Body of pancreas (tissue), 4 donors: ENCODE measurements around the gene HOXA13. TPM values are rescaled to one million over a fixed set of nuclear protein-coding genes. Genes with fewer than 3 reads are reported as not detected.
A peak's percentile ranks its signal among the peaks of the same experiment; 100 is the strongest.

Experiments
- ATAC-seq: fragments of 150-250 bp; one replicate; pipeline ENCODE4 v1.9.1; 2016
- DNase-seq, 4 donors: peaks; one replicate each; pipeline ENCODE4 v3.0.0-alpha.2; 2019
- H3K27ac ChIP-seq, 4 donors: fragments of 200-600 bp; sonication (generic); 1 replicate in 3 of 4; 2 replicates in 1 of 4; pipeline versions ENCODE4 v1.5.1 to v1.6.1; 2016 to 2019; ENCODE audit warnings: mild to moderate bottlenecking in 1 of 4, mixed read lengths in 1 of 4, moderate library complexity in 1 of 4
- H3K27me3 ChIP-seq, 2 donors: fragments of 200-600 bp; sonication (generic); one replicate each; pipeline ENCODE4 v1.6.0; 2016; ENCODE audit warnings: mild to moderate bottlenecking in 1 of 2
- H3K36me3 ChIP-seq, 2 donors: fragments of 200-600 bp; sonication (generic); replicated peaks in 1 of 2; 2 replicates each; pipeline ENCODE4 v1.5.1; 2016; ENCODE audit warnings: low read depth in 2 of 2; ENCODE audit not compliant: insufficient read depth in 1 of 2
- H3K4me1 ChIP-seq: fragments of 200-600 bp; sonication (generic); one replicate; pipeline ENCODE4 v1.6.0; 2016
- H3K4me3 ChIP-seq, 2 donors: fragments of 200-600 bp; sonication (generic); 1 replicate in 1 of 2; 2 replicates in 1 of 2; pipeline ENCODE4 v1.5.1; 2016 to 2019
- H3K9me3 ChIP-seq, 3 donors: fragments of 200-600 bp; sonication (generic); 1 replicate in 2 of 3; 2 replicates in 1 of 3; pipeline ENCODE4 v1.5.1; 2016
- POLR2A ChIP-seq, 3 donors: fragments of 450-650 bp; IDR thresholded peaks; one replicate each; pipeline ENCODE4 v1.6.1; 2016; ENCODE audit warnings: antibody characterized with exemption in 3 of 3, mild to moderate bottlenecking in 2 of 3
- whole genome bisulfite sequencing, 2 donors: methylation state at CpG; one replicate each; pipeline ENCODE4 v1.1.5; 2017; 5-methylcytosine and 5-hydroxymethylcytosine counted together
- intact Hi-C: fragments of 100-400 bp; cut with DNase I; formaldehyde crosslinking; loops from one replicate; pipeline ENCODE4 v1.15.1; 2023
- total RNA-seq, 2 donors: library from RNA; depleted of rRNA; stranded (reverse); fragments of >200 nt; gene quantifications; one replicate each; pipeline ENCODE4 v1.1.0, GENCODE V29; 2016
- TF ChIP-seq, protein P1 (sequence below), 7 experiments: fragments of 450-650 bp in 4 of 7; fragments of 200-600 bp in 3 of 7; sonication (generic) in 3 of 7; IDR thresholded peaks; one replicate each; pipeline ENCODE4 v1.5.1; 2016 to 2019; ENCODE audit warnings: antibody characterized with exemption in 7 of 7

HOXA13 gene
- total RNA-seq, 2 donors from 2014 or later, result not detected

DNA sequence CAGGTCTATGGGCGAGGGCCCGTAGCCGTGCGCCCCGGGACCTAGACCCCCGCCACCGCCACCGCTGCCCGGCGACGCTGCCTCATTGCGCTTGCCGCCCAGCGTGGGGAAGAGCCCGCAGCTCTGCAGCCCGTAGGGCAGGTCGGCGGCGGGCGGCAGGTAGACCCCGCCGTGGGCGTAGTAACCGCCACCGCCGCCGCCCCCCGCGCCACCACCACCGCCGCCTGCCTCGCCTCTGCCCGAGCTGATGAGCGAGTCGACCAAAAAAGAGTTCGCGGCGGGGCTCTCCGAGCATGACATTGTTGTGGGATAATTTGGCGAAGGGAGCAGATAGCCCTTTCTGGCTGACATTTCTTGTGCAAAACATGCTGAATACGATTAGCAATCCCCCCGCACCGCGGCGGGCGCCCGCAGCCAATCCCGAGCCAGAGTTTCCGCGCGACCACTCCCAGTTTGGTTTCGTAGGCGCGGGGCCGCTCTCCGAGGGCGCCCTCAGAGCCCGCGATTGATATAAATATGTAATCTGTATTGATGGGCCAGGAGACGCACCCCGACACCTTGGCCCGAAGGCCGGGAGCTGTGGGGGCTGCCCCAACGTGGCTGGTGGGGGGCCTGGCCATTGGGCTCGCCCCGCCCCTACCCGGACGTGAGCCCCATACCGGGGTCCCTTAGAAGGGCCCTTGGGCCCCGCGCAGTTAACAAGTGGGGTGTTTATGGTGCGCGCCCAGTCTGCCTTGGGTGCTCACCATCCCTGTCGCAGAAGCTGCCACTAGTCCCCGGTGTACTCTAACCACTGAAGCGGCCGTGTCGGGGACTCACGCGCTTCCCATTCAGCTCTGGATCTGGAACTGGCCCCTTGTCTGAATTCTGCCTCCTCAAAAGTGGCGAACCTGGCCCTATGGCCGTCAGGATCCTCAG is 25.7 kb downstream of the HOXA13 start, which contains the start of gene HOXA10:
TSS of gene HOXA10 (minus strand) at position 365 of the 918 bp plus-strand sequence. CDS start at position 351, 14 bp downstream.
- Histone ChIP-seq H3K4me3 (peak within 1 kb of the TSS in 1 of 2 donors; percentile 1), H3K27me3 (peaks cover 5 to 88% of the 10 kb centered on the region in 2 donors), H3K9me3 (no peaks in the 10 kb centered on the region), H3K4me1 (peaks cover 30% of the 10 kb centered on the region), H3K36me3 (no peaks in the 10 kb centered on the region), H3K27ac (no peak within 1 kb of the TSS)
- intact Hi-C loops, result no loop called here
- TF ChIP-seq, protein P1, sequence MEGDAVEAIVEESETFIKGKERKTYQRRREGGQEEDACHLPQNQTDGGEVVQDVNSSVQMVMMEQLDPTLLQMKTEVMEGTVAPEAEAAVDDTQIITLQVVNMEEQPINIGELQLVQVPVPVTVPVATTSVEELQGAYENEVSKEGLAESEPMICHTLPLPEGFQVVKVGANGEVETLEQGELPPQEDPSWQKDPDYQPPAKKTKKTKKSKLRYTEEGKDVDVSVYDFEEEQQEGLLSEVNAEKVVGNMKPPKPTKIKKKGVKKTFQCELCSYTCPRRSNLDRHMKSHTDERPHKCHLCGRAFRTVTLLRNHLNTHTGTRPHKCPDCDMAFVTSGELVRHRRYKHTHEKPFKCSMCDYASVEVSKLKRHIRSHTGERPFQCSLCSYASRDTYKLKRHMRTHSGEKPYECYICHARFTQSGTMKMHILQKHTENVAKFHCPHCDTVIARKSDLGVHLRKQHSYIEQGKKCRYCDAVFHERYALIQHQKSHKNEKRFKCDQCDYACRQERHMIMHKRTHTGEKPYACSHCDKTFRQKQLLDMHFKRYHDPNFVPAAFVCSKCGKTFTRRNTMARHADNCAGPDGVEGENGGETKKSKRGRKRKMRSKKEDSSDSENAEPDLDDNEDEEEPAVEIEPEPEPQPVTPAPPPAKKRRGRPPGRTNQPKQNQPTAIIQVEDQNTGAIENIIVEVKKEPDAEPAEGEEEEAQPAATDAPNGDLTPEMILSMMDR (IDR thresholded peaks at IDR 0.05), result no peak
- TF ChIP-seq POLR2A (IDR thresholded peaks at IDR 0.05), result no peak
- 7 to 19% methylated on average over 13 to 82 of the region's 82 CpGs for WGBS, 2 donors
- ATAC-seq, result no peak
- DNase-seq, result peak in 2 of 4 donors; percentile 6 to 10

DNA sequence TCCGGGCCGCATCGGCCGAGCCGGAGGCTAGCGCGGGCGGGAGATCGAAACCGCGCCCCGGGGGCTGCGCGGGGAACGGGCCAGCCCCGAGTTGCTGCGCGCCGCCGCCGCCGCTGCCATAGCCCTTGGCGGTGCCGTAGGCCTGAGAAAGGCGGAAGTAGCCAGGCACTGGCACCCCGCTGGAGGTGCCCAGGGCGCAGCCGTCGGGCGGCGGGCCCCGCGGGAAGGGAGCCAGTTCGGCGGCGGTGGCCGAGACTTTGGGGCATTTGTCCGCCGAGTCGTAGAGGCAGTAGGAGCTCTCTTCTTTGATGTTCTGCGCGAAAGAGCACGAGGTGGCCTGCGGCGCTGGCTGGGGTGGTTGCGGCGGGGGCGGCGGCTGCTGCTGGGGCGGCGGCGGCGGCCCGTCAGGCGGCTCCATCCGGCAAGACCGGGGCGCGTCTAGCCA is 26.4 kb downstream of the HOXA13 start:
- 1 to 10% methylated on average over 17 to 30 of the region's 59 CpGs for WGBS, 2 donors

DNA sequence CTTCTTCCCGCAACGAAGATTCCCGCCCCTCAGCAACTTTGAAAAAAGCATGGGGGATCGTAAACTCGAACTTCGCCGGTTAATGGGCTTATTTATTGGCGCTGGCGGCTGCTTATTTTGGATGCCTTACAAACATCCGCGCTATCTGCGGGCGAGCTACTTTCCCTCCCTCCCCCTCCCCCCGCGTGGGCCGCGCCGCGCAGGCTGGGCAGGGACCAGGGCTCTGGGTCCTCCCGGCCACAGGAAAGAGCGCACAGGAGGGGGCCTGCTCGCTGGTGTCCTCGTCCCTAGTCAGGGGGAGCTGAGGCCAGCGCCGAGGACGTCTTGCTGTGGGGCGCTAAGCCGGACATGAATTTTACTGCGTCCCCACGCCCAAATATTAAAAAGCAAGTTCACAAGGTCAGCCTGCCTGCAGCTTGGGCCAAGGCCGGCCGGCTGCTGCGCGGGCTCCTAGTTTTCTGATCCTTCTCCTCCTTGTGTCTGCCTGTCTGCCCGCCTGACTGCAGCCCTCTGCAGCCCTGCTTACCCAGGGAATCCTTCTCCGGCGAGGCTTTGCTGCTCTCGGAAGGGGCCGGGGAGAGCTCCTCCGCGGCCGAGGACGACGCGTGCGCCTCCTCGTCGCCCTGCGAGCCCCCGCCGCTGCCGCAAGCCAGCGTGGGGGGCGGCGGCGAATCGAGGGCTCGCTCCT is 26.9 kb downstream of the HOXA13 start:
- WGBS, 2 donors, result 2 to 4% methylated on average over 12 to 55 of the region's 58 CpGs
- DNase-seq, result peak in 2 of 4 donors; percentile 12 to 16
- no peak for TF ChIP-seq POLR2A (IDR thresholded peaks at IDR 0.05)
- TF ChIP-seq, protein P1 (IDR thresholded peaks at IDR 0.05), result no peak
- Histone ChIP-seq H3K4me1 (peaks cover 30% of the 10 kb centered on the region), H3K27me3 (peaks cover 5 to 89% of the 10 kb centered on the region in 2 donors), H3K27ac (no peak overlapping the region), H3K4me3 (peak overlapping the region in 1 of 2 donors; percentile 1), H3K36me3 (no peaks in the 10 kb centered on the region), H3K9me3 (no peaks in the 10 kb centered on the region)
- ATAC-seq, result peak; percentile 13
- intact Hi-C loops, result no loop called here

More for the DNA sequence above, 26.4 kb downstream of the HOXA13 start:
- DNase-seq (peak in 3 of 4 donors; percentile 16 to 44 (median 39)), ATAC-seq (peak; percentile 51)
- H3K4me3 ChIP-seq, result peak overlapping the region in 1 of 2 donors; percentile 1
- H3K9me3 ChIP-seq, result no peaks in the 10 kb centered on the region
- H3K36me3 ChIP-seq, result no peaks in the 10 kb centered on the region
- TF ChIP-seq POLR2A (IDR thresholded peaks at IDR 0.05), result no peak
- TF ChIP-seq, protein P1 (IDR thresholded peaks at IDR 0.05), result no peak
- intact Hi-C loops, result no loop called here
- peaks cover 30% of the 10 kb centered on the region for H3K4me1 ChIP-seq
- H3K27ac ChIP-seq, result no peak overlapping the region
- H3K27me3 ChIP-seq, result peaks cover 5 to 87% of the 10 kb centered on the region in 2 donors

DNA sequence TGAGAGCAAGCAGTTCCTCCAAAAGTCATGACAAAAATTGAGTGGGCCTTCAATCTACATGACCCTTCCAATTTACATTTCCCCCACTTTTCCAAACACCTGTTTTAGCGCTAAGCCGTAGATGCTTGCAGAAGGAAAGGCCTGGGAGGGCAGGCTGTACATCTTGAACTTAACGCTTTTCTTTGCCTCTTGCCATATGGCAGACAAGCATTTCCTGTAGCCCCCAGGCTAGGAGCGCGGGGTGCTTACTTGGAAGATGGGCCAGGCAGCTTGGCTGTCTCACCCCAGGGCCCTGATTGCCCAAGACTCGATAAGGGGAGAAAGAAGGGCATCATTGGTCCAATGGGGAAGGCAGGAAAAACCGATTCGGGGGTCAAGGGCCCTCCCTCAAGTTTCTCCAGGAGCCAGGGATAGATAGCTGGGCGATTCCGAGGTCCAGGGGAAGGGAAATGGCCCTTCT is 27.5 kb downstream of the HOXA13 start:
- peak in 2 of 4 donors; percentile 4 to 5 for DNase-seq
- ATAC-seq, result no peak
- whole genome bisulfite sequencing, 2 donors, result 10% methylated on average over 6 to 10 of the region's 10 CpGs
- H3K4me3 ChIP-seq, result no peak overlapping the region
- H3K9me3 ChIP-seq, result no peaks in the 10 kb centered on the region
- H3K27me3 ChIP-seq, result peaks cover 5 to 88% of the 10 kb centered on the region in 2 donors
- intact Hi-C loops, result no loop called here
- H3K27ac ChIP-seq, result no peak overlapping the region
- H3K4me1 ChIP-seq, result peaks cover 30% of the 10 kb centered on the region
- TF ChIP-seq POLR2A (IDR thresholded peaks at IDR 0.05), result no peak
- TF ChIP-seq, protein P1 (IDR thresholded peaks at IDR 0.05), result no peak
- H3K36me3 ChIP-seq, result no peaks in the 10 kb centered on the region
